OCI-M2 (cell line): ENCODE data around the gene ASPSCR1.
A peak's percentile ranks its signal among the peaks of the same experiment; 100 is the strongest.

Source experiments
- DNase-seq: peaks from one replicate; lab custom pipeline; 2025; ENCODE audit not compliant: unreplicated experiment; lab: John Stamatoyannopoulos, UW

ASPSCR1 gene

DNA sequence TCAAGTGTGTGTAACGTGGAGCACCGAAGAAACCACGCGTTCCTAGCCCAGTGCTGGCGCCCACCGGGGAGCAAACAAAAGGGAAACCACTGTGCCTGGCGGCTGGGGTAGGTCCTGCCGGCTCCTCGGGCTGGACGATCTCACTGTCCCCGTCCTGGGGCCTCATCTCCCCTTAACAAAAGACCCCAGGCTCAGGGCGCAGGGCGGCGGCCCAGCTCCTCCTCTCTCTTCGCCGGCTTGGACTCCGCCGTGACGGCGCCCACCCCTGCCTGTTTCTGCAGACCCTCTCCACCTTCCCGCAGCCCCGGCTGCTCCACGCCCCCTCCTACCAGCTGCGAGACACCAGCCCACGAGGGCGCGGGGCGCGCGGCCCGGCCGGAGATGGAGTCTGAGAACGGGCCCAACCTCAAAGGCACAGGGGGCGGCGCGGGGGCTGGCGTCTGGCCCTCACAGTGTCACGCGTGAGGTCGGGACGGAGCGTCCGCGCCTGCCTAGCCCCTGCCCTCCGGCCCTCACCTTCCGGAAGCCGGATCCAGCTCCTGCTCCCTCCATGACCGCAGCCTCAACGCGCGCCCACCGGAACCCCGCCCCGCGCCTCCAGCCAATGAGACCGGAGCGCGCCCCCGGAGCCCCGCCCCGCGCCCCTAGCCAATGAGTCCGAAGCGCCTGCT lies 45.0 kb downstream of the ASPSCR1 start, which contains the start of gene CENPX:
Gene CENPX, minus strand, starts transcription at position 569 of the 671 bp plus-strand sequence. Its CDS starts 17 bp downstream, at position 552.
- DNase-seq, result no peak

DNA sequence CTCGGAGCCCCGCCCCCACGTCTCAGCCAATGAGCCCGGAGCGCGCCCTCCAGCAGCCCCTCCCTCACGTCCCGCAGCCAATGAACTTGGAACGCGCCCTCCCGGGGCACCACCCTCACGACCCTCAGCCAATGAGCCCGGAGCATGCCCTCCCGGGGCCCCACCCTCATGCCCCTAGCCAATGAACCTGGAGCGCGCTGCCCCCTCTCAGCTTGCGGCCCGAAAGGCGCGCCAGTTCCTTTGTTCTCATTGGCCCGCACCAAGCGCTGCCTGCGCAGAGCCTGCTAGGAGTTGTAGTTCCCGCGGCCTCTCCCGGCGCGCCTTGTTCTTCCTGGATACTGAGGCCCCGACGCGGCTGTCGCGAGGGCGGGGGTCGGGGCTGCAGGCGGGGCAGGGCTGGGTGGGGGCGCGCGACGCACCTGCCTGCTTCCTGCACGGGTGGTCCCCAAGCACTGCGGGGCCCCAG lies 45.6 kb downstream of the ASPSCR1 start, which contains the start of gene LRRC45:
Gene LRRC45, plus strand, starts transcription at position 325 of the 466 bp plus-strand sequence. CDS start 339 bp downstream, outside the sequence.
- DNase-seq, result peak; percentile 76

DNA sequence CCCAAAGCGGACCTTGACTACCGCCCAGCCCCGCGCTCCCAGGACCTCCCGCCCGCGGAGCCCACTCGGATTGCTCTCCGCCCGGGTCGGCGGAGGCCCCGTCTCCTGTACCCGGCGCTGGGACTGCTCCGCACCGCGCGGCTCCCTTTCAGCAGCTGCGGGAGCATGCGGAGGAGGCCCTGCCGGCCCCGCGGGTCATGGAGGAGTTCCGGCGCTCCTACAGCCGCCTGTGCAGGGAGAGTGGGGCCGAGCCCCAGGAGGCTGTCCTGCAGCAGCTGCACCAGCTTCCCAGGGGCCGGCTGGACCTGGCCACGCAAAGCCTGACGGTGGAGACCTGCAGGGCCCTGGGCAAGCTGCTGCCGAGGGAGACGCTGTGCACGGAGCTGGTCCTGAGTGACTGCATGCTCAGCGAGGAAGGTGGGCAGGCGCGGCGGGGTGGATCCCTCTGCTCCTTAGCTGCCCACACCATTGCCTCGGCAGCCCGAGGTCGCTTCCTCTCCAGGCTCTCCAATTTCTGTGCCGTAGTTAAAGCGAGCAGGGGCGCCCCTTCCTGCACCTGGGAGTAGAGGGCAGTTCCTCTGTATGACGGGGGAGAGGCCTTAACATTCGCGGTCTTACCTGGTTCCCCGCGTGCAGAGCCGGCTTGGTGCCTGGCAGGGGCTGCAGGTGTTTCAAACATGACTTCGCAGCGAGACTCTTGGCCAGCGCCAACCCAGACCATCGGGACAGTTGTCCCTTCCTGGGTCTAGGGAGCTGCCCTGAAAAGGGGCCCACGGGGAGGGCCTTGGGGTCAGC lies 46.2 kb downstream of the ASPSCR1 start:
- no peak for DNase-seq

DNA sequence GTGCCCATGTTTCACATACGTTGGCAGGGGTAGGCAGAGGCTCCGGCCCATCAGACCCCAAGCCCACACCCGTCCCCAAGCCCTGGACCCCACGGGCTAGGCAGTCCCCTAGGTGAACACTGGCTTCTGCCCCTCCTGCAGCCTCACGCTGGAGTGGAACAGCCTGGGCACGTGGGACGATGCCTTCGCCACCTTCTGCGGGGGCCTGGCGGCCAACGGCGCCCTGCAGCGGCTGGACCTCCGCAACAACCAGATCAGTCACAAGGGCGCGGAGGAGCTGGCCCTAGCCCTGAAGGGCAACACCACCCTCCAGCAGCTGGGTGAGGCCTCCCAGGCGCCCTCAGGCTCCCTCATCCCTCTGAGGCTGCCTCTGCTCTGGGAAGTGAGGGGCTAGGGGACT lies 47.4 kb downstream of the ASPSCR1 start:
- no peak for DNase-seq

DNA sequence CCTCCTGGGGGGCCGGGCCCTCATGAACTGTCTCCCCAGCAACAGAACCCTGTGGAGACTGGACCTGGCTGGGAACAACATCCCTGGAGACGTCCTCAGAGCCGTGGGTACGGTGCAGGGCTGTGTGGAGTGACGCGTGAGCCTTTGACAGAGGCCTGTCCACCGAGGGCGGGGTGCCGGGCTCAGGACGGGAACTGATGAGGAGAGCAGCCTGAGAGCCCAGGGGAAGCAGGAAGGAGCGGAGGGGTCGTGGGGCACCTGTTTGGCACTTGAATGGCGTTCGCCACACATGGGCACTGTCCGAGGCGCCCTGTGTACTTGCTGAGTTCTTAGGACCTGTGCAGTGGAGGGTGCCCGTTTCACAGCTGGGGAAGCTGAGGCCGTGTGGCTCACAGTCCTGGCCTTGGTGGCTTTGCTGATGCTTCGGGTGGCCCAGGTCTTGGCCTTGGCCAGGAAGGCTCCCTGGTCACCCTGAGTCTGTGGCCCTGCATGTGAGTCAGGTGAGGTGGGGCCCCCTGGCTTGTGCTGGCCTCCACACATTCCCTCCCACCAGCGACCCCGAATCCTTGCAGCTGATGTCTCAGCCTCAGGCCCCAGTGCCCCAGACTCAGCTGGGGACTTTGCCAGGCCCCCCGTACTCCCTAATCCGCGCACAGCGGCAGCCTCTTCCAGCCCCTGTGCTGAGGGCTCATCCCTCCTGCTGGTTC lies 48.1 kb downstream of the ASPSCR1 start:
- DNase-seq, result no peak

DNA sequence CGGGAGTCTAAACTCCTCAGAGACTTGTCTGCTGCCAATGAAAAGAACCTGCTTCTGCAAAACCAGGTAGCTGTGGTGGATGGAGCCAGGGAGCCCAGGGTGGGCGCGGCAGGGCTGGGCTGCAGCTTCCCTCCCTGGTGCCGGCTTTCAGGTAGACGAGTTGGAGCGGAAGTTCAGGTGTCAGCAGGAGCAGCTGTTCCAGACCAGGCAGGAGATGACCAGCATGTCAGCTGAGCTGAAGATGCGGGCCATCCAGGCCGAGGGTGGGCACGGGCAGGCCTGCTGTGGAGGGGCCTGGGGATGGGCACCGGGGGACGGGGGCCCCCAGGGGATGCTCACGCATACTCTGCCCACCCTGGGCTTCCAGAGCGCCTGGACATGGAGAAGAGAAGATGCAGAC lies 50.8 kb downstream of the ASPSCR1 start:
- no peak for DNase-seq

DNA sequence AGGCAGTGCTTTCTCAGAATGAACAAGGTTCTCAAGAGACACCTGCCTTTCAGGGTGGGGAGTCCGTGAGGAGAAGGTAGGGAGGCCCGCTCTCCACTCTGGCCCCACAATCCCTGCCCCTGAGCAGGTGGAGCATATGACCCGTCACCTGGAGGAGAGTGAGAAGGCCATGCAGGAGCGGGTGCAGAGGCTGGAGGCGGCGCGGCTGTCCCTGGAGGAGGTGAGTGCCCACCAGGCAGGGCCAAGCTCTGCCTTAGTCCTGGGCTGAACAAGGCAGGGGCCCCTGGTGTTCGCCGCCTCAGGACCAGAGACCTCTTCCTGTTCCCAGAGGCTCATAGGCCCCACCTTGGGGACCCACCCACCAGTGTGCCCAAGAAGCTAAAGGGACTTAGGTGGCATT lies 51.5 kb downstream of the ASPSCR1 start:
- DNase-seq, result no peak

DNA sequence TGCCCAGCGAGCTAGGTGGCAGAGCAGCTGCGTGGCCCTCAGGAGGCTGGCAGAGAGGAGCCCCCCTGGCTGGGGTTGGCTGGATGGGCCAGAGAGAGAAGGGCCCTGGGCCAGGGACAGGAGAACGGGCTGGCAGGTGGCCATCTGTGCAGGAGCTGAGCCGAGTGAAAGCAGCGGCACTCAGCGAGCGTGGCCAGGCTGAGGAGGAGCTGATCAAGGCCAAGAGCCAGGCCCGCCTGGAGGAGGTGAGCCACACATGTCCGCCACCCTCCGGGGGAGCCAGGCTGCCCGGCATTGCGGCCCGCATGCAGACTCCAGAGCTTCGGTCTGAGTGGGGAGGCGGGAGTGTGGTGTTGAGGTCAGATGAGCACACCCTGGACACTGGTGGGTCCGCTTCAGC lies 52.0 kb downstream of the ASPSCR1 start:
- DNase-seq, result no peak

DNA sequence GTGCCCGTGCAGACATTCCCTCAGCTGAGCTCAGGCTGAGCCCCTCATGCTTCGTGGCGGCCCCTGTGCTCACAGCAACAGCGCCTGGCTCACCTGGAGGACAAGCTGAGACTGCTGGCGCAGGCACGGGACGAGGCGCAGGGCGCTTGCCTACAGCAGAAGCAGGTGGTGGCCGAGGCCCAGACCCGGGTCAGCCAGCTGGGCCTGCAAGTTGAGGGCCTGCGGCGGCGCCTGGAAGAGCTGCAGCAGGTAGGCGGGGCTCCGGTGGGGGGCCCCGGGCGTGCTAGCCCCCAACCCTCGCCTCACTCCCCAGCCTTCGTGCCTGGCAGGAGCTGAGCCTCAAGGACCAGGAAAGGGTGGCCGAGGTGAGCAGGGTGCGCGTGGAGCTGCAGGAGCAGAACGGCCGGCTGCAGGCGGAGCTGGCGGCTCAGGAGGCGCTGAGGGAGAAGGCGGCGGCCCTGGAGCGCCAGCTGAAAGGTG lies 52.6 kb downstream of the ASPSCR1 start:
- no peak for DNase-seq

DNA sequence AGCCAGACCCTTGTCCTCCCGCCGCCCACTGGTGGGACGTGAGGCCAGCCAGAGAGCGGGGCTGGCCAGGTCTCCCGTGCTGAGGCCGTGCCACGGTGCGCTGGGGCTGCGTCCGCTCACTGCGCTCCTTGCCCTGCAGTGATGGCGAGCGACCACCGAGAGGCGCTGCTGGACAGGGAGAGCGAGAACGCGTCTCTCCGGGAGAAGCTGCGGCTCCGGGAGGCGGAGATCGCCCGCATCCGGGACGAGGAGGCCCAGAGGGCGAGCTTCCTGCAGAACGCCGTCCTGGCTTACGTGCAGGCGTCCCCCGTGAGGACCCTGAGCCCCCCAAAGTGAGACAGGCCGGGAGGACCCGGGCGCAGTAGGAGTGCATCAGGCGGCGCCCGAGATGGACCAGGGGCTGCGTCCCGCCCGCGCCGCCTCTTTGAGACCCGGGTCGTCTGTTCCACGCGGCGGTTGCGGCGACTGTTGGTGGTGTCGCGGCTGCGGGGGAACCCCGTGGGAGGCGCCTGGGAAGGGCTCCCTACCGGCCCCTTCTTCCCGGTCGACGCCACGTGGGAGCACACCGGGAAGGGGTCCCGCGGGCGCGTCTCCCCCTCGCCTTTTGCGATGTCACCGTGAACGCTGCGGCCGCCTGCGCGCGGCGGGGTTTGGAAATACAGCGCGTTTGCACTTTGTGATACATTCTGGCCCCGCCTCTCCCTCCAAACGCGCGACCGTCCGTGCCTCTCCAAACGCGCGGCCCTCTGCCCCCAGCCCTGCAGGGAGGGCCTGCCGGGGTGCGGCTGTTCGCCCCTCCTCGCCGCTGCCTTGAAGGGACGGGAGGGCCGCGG lies 53.3 kb downstream of the ASPSCR1 start:
- DNase-seq, result no peak

DNA sequence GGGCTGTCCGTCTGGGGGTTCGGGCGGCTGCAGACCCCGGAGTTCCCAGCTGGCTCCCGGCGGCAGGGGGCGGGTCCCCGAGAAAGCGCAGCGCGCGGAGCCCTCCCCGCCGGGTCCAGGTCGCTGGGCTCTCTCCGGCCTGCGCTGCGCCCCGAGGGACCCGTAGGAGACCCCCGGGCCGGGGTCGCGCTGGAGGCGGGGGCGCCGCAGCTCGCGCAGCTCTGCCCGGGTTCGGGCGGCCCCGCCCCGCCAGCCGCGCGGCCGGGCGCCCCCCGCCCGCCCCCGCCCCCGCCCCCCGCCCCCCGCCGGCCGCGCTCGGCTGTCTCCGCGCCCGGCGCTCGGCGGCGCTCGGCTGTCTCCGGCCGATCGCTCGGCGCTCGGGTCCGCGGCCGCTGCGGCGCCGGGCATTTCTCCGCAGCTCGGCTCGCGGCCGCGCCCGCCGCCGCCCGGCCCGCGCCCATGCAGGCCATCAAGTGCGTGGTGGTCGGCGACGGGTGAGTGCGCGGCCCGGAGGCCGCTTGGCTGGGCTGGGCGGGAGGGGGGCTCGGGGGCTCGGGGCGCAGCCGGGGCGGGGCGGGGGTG lies 54.0 kb downstream of the ASPSCR1 start, which contains the start of gene RAC3:
Gene RAC3, plus strand, starts transcription at position 376 of the 582 bp plus-strand sequence. Its CDS starts 84 bp downstream, at position 460.
- DNase-seq, result no peak

DNA sequence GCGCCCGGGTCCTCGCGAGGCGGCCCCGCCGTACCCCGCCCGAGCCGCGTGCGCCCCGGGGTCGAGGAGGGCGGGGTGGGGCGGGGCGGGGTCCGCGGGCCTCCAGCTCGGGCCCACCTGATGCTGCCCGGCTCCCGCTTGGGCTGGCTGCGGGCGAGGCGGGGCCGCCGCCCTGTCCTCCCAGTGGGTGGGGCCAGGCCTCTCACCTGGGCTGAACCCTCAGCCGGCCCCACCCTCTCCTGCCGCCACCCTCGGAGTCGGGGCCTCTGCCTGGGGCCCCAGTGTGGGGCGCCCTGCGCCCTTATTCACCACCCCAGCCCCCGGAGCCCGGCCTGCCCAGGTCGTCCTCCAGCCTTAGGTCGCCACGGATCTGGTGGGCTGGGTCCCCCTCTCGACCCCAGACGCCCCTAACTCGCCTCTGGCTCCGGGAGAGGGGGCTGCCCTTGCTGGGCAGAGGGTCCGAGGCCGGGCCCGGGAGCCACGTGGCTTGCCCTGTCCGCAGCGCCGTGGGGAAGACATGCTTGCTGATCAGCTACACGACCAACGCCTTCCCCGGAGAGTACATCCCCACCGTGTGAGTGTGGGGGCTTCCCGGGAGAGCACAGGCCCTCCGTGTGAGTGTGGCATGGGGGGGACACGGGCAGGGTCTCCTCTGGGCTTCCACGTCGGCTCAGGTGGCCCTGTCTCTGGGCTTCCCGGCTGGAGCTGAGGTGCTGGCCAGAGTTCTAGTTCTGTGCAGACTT lies 54.6 kb downstream of the ASPSCR1 start:
- no peak for DNase-seq

DNA sequence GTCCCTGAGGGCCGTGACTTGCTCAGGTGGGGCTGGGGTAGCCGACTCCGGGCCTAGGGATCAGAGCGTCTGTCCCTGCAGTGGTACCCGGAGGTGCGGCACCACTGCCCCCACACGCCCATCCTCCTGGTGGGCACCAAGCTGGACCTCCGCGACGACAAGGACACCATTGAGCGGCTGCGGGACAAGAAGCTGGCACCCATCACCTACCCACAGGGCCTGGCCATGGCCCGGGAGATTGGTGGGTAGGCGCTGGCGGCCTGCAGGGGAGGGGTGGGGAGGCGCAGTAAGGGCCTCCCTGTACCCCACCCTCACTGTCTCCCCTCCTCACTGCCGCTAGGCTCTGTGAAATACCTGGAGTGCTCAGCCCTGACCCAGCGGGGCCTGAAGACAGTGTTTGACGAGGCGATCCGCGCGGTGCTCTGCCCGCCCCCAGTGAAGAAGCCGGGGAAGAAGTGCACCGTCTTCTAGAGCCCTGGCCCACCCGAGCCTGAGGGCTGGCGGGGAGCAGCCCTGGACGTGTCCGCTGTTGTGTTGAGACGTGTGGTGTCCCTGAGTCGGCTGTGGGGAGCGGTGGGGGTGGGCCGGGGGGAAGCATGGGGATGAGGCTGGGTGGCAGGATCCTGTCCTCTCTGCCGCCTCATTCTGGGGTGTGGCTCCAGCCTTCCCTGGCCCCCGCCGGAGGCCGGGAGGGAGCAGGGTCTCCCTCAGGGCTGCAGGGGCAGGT lies 56.1 kb downstream of the ASPSCR1 start:
- no peak for DNase-seq

DNA sequence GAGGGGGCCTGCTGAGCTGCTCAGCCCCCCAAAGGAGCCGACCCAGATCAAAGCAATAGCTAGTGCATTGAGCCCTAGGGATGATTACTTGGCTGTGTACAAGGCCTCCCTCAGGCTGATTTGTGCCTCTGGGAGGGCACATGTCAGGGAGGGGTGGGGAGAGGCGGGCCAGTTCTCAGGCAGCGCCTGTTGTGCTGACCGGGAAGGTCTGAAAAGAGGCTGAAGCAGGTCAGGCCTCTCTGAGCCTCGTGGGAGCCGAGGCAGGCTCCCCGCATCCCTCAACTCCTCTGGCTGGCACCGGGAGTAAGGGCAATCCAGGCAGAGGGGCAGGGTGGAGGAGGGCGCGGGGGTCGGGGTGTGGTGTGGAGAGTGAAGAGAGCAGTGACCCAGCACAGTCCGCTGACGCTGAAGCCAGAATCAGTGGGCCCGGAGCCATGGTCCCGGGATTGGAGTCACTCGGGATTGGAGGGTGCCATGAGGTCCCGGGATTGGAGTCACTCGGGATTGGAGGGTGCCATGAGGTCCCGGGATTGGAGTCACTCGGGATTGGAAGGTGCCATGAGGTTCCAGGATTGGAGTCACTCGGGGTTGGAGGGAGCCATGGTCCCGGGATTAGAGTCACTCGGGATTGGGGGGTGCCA lies 57.1 kb downstream of the ASPSCR1 start:
- DNase-seq, result no peak

DNA sequence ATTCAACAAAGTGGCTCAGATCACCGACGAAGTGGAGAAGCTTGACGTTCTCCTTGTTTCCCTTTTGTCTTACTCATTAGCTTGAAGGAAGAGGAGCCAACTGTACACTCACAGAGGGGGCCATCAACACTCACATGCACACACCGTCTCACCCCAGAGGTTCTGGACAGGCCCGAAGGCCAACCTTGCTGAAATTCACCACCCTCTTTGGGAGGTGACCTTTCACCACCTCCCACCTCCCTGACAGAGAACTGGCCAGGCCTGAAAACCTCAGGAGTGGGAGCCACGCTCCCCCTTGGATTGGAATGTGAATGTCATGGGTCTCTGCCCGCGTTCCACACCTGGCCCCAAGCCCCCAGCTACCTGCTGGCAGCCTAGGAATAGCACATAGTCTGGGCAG lies 58.1 kb downstream of the ASPSCR1 start:
- no peak for DNase-seq

DNA sequence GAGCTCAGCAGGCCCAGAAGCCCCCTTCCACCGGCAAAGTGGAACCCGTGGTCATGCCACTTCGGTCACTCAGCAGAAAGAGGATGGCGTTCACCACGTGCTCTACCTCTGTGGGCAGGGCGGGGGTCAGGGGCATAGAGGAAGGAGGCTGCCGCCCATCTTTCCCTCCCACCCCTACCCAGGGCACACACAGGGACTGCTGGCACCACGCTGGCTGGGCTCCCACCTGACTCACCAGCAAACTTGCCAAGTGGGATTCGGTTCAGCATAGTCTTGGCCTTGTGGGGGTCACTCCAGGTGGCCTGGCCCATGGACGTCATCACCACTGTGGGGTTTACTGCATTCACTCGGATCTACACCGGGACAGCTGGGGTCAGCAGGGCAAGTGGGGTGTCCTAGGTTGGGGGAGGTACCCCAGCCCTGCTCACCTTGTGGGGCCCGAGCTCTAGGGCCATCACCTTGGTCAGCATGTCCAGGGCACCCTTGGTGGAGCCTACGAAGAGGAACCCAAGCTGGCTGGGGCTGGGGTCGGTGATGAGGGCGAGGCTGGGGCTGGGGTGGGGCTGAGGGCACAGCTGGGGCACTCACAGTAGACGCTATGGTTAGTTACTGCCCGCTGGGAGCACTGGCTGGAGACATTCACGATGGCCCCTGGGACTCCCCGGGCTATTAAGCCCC lies 58.7 kb downstream of the ASPSCR1 start:
- DNase-seq, result no peak

DNA sequence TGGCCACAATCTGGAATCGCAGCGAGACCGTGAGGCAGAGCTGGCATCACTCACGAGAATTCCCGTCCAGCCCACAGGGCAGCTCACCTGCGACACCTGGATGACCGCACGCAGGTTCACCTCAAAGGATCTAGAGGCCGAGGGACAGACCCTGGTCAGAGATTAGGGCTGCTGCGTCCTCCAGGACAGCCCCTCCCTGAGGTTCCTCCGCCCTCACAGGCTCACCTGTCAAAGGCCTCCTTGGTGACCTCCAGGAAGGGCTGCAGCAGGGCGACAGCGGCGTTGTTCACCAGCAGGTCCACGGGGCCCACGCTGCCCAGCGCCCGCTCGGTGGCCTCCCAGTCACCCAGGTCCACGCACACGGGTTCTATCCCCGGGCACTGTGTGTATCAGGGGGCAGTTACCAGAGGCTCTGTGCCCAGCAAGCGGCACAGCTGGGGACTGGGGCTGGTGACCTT lies 59.2 kb downstream of the ASPSCR1 start:
- no peak for DNase-seq
